Measurements from ENCODE around the gene RAB25. TPM values are rescaled to one million over a fixed set of nuclear protein-coding genes. Genes with fewer than 3 reads are reported as not detected.
"Not testable (repeated sequence)": the region's sequence is repeated elsewhere in the genome, so short reads cannot be mapped to it uniquely, and the experiment has no call there.

The RAB25 gene
- polyA plus RNA-seq, 4 donors: 1.7 to 66.2 (median 52.7) TPM

- DNase-seq (ENCODE audit: low read depth in 4 of 4, low spot score in 3 of 4): peak; percentile 65 to 84 (median 77)
These were observed 7.0 kb upstream of the RAB25 start, which contains the start of gene UBQLN4 for GRCh38 chr1:156053768-156054499. UBQLN4 (minus strand) TSS chr1:156053798; CDS start chr1:156053701, 97 bp downstream.

- DNase-seq (ENCODE audit: low read depth in 4 of 4, low spot score in 3 of 4): peak; percentile 96 to 98 (median 98)
These were observed 6.3 kb upstream of the RAB25 start, which contains the start of gene LAMTOR2 for GRCh38 chr1:156054500-156055280. LAMTOR2 (plus strand) TSS chr1:156054782; CDS start chr1:156054890, 108 bp downstream.

- DNase-seq (ENCODE audit: low read depth in 4 of 4, low spot score in 3 of 4): no peak
These were observed 5.5 kb upstream of the RAB25 start for GRCh38 chr1:156055281-156056048.

- no peak for DNase-seq (ENCODE audit: low read depth in 4 of 4, low spot score in 3 of 4)
These were observed 4.6 kb upstream of the RAB25 start for GRCh38 chr1:156056326-156056849.

GRCh38 chr1:156062189-156062588 lies 1.2 kb downstream of the RAB25 start:
- no peak for DNase-seq (ENCODE audit: low read depth in 4 of 4, low spot score in 3 of 4)

- DNase-seq (ENCODE audit: low read depth in 4 of 4, low spot score in 3 of 4): no peak
These were observed 3.0 kb downstream of the RAB25 start for GRCh38 chr1:156063997-156064285.

GRCh38 chr1:156064615-156065014 lies 3.7 kb downstream of the RAB25 start:
- no peak for DNase-seq (ENCODE audit: low read depth in 4 of 4, low spot score in 3 of 4)

- DNase-seq (ENCODE audit: low read depth in 4 of 4, low spot score in 3 of 4): no peak
These were observed 4.3 kb downstream of the RAB25 start for GRCh38 chr1:156065212-156065611.

GRCh38 chr1:156065871-156066270 lies 4.9 kb downstream of the RAB25 start:
- DNase-seq (ENCODE audit: low read depth in 4 of 4, low spot score in 3 of 4): no peak

GRCh38 chr1:156067262-156067661 lies 6.3 kb downstream of the RAB25 start:
- DNase-seq (ENCODE audit: low read depth in 4 of 4, low spot score in 3 of 4): no peak

- no peak for DNase-seq (ENCODE audit: low read depth in 4 of 4, low spot score in 3 of 4)
These were observed 8.8 kb downstream of the RAB25 start for GRCh38 chr1:156069490-156070455.

GRCh38 chr1:156070548-156070947 lies 9.6 kb downstream of the RAB25 start:
- DNase-seq (ENCODE audit: low read depth in 4 of 4, low spot score in 3 of 4): no peak

- DNase-seq (ENCODE audit: low read depth in 4 of 4, low spot score in 3 of 4): not testable (repeated sequence)
These were observed 10.4 kb downstream of the RAB25 start for GRCh38 chr1:156071332-156071816.

GRCh38 chr1:156072251-156072650 lies 11.3 kb downstream of the RAB25 start:
- no peak for DNase-seq (ENCODE audit: low read depth in 4 of 4, low spot score in 3 of 4)

- DNase-seq (ENCODE audit: low read depth in 4 of 4, low spot score in 3 of 4): no peak
These were observed 12.2 kb downstream of the RAB25 start for GRCh38 chr1:156073110-156073687.

- no peak for DNase-seq (ENCODE audit: low read depth in 4 of 4, low spot score in 3 of 4)
These were observed 12.8 kb downstream of the RAB25 start for GRCh38 chr1:156073740-156074139.

- no peak for DNase-seq (ENCODE audit: low read depth in 4 of 4, low spot score in 3 of 4)
These were observed 13.7 kb downstream of the RAB25 start for GRCh38 chr1:156074661-156075060.

GRCh38 chr1:156075162-156075561 lies 14.2 kb downstream of the RAB25 start:
- DNase-seq (ENCODE audit: low read depth in 4 of 4, low spot score in 3 of 4): no peak

- no peak for DNase-seq (ENCODE audit: low read depth in 4 of 4, low spot score in 3 of 4)
These were observed 14.8 kb downstream of the RAB25 start for GRCh38 chr1:156075775-156076204.
